Esophagus (tissue), 2 donors: Measurements from ENCODE around the gene FBXO7. TPM values are rescaled to one million over a fixed set of nuclear protein-coding genes. Genes with fewer than 3 reads are reported as not detected.
A peak's percentile ranks its signal among the peaks of the same experiment; 100 is the strongest.

Source experiments
- H3K27ac ChIP-seq, 2 donors: one replicate each; pipeline ENCODE4 v1.5.1; 2013; ENCODE audit warnings: low read depth in 2 of 2, mild to moderate bottlenecking in 2 of 2, inconsistent platforms in 1 of 2, low read length in 1 of 2, moderate library complexity in 1 of 2
- H3K27me3 ChIP-seq, 2 donors: one replicate each; pipeline ENCODE4 v1.6.1; 2013; ENCODE audit warnings: low read length in 2 of 2, control low read depth in 1 of 2, mild to moderate bottlenecking in 1 of 2; ENCODE audit not compliant: insufficient read depth in 2 of 2, control insufficient read depth in 1 of 2
- H3K36me3 ChIP-seq, 2 donors: one replicate each; pipeline ENCODE4 v1.6.1; 2013; ENCODE audit warnings: low read length in 1 of 2; ENCODE audit not compliant: control insufficient read depth in 2 of 2, insufficient read depth in 2 of 2
- H3K4me1 ChIP-seq, 2 donors: one replicate each; pipeline ENCODE4 v1.6.1; 2013; ENCODE audit warnings: low read length in 1 of 2; ENCODE audit not compliant: control insufficient read depth in 2 of 2, insufficient read depth in 2 of 2
- H3K4me3 ChIP-seq, 2 donors: one replicate each; pipeline ENCODE4 v1.5.1; 2013; ENCODE audit warnings: low read length in 2 of 2, mild to moderate bottlenecking in 2 of 2, low read depth in 1 of 2, moderate library complexity in 1 of 2
- H3K9me3 ChIP-seq, 2 donors: one replicate each; pipeline ENCODE4 v1.6.1; 2013; ENCODE audit warnings: mild to moderate bottlenecking in 2 of 2, low read depth in 1 of 2, low read length in 1 of 2, moderate library complexity in 1 of 2; ENCODE audit not compliant: control insufficient read depth in 2 of 2, insufficient read depth in 1 of 2
- WGBS, 2 donors: extraction: QIAGEN DNeasy Blood & Tissue Kit; methylation state at CpG; one replicate each; pipeline ENCODE4 v1.1.7; 2013; 5-methylcytosine and 5-hydroxymethylcytosine counted together
- polyA plus RNA-seq, 2 donors: library from polyadenylated mRNA; stranded (reverse); fragments of 200-250 nt; gene quantifications; one replicate each; pipeline ENCODE4 v1.2.3, GENCODE V29; 2013
- donor health status: healthy with polysubstance abuse.
- donor health status: Bipolar disorder and iron deficiency.

The FBXO7 gene
- polyA plus RNA-seq, result 10 to 100 TPM; 15.0 to 33.5 TPM

- peak within 1 kb of the TSS; percentile 69 to 94 for H3K4me3 ChIP-seq
- 0 to 1% methylated on average over 76 to 92 of the region's 92 CpGs for WGBS, 2 donors
- H3K27ac ChIP-seq, result peak within 1 kb of the TSS; percentile 94 to 99
- H3K36me3 ChIP-seq, result no peaks in the 10 kb centered on the region
- H3K27me3 ChIP-seq, result no peaks in the 10 kb centered on the region
- H3K4me1 ChIP-seq, result peaks cover 0 to 5% of the 10 kb centered on the region in 2 donors
- H3K9me3 ChIP-seq, result no peaks in the 10 kb centered on the region
Observed at GRCh38 chr22:32474635-32475467, at the start of gene FBXO7. FBXO7 (plus strand) TSS chr22:32474811; CDS start chr22:32475003, 192 bp downstream.

DNA sequence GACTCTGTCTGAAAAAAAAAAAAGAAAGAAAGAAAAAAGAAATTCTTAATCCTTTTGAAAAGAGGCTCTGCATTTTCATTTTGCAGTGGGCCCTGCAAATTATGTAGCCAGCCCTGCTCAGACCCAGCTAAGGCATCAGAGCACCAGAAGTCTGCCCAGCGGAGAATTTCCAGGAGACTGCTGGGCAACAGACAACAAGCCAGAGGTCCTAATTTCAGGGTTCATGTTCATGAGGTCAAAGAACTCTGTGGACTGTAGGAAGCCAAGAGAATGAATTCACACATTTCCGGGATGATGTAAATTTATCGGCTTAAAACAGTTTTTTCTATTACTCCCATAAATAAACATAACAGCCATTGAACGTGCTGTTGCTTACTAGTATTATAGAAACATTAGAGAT lies 47.7 kb upstream of the FBXO7 start:
- H3K4me1 ChIP-seq, result no peaks in the 10 kb centered on the region
- H3K27ac ChIP-seq, result no peak overlapping the region
- no peaks in the 10 kb centered on the region for H3K27me3 ChIP-seq
- H3K9me3 ChIP-seq, result no peaks in the 10 kb centered on the region
- H3K4me3 ChIP-seq, result no peak overlapping the region
- 63 to 73% methylated on average over 4 of the region's 4 CpGs for WGBS, 2 donors
- no peaks in the 10 kb centered on the region for H3K36me3 ChIP-seq

- H3K27me3 ChIP-seq, result no peaks in the 10 kb centered on the region
- 76 to 85% methylated on average over 1 of the region's 1 CpG for WGBS, 2 donors
- peaks cover 0 to 2% of the 10 kb centered on the region in 2 donors for H3K9me3 ChIP-seq
- no peaks in the 10 kb centered on the region for H3K36me3 ChIP-seq
- H3K27ac ChIP-seq, result no peak overlapping the region
- H3K4me3 ChIP-seq, result no peak overlapping the region
- H3K4me1 ChIP-seq, result no peaks in the 10 kb centered on the region
Observed at GRCh38 chr22:32430352-32430751, 44.3 kb upstream of the FBXO7 start.

DNA sequence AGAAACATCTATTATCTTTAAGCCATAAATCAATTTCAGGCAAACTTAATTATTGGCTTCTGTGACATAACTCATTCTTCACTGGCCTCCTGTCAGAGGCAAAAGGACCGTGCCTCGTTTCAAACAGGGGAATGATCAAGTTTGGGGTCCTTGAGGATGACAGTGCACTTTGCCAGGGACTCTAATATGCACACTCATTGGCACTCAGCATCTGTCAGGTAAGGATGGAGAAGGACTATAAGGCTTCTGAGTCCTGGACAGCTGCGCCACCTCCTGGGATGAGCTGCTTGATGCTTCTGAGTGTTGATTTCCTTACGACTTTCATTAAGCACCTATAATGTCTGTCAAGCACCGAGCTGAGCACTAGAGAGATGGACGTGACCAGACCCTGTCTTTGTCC lies 30.5 kb upstream of the FBXO7 start:
- no peaks in the 10 kb centered on the region for H3K9me3 ChIP-seq
- no peaks in the 10 kb centered on the region for H3K27me3 ChIP-seq
- no peaks in the 10 kb centered on the region for H3K4me1 ChIP-seq
- H3K36me3 ChIP-seq, result no peaks in the 10 kb centered on the region
- H3K27ac ChIP-seq, result no peak overlapping the region
- 40 to 41% methylated on average over 6 of the region's 6 CpGs for WGBS, 2 donors
- no peak overlapping the region for H3K4me3 ChIP-seq

DNA sequence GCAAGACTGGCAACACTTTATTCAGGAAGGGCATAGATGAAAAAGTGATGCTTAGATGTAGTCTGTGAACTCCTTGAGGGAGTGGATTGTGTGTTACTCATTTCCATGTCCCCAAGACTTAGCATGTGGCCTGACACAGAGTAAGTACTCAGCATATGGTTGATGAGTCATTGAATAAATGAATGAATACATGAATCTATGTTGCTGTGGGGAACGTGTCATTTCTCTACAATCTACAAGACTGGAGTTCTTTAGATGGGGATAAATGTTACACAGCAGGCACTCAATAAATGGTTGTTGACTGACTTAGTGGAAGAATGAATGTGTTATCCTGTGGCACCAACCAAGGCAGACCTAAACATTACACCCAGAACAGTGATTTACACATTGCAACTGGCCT lies 28.3 kb upstream of the FBXO7 start:
- 40 to 41% methylated on average over 1 of the region's 1 CpG for WGBS, 2 donors
- no peaks in the 10 kb centered on the region for H3K27me3 ChIP-seq
- H3K4me1 ChIP-seq, result no peaks in the 10 kb centered on the region

DNA sequence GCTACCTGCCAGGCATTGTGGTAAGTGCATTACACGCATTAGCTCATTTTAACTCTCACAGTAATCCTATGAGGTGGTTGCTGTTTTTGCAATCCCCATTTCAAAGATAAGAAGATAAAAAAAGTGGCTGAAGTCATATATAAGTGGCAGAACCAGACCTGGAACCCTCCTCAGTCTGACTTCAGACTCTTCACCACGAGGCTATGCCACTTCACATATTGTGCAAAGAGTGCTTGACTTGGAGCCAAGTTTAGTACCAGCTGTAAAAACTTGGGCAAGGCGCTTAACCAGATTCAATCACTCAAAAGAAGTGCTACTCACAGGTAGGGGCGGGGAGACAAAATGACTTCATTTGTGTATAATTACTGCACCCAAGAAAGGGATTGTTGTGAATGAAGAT lies 25.6 kb upstream of the FBXO7 start:
- no peaks in the 10 kb centered on the region for H3K4me1 ChIP-seq
- no peak overlapping the region for H3K4me3 ChIP-seq
- no peaks in the 10 kb centered on the region for H3K36me3 ChIP-seq
- H3K27me3 ChIP-seq, result no peaks in the 10 kb centered on the region
- WGBS, 2 donors, result 48 to 50% methylated on average over 4 of the region's 4 CpGs
- no peaks in the 10 kb centered on the region for H3K9me3 ChIP-seq
- H3K27ac ChIP-seq, result no peak overlapping the region

More for the DNA sequence above, 28.3 kb upstream of the FBXO7 start:
- H3K4me3 ChIP-seq, result no peak overlapping the region
- H3K36me3 ChIP-seq, result no peaks in the 10 kb centered on the region
- no peaks in the 10 kb centered on the region for H3K9me3 ChIP-seq
- H3K27ac ChIP-seq, result no peak overlapping the region

- no peak overlapping the region for H3K27ac ChIP-seq
- peaks cover 0 to 6% of the 10 kb centered on the region in 2 donors for H3K27me3 ChIP-seq
- H3K36me3 ChIP-seq, result no peaks in the 10 kb centered on the region
- no peaks in the 10 kb centered on the region for H3K4me1 ChIP-seq
- WGBS, 2 donors, result 84 to 88% methylated on average over 4 of the region's 4 CpGs
- no peaks in the 10 kb centered on the region for H3K9me3 ChIP-seq
- no peak overlapping the region for H3K4me3 ChIP-seq
Observed at GRCh38 chr22:32457031-32457430, 17.6 kb upstream of the FBXO7 start.

DNA sequence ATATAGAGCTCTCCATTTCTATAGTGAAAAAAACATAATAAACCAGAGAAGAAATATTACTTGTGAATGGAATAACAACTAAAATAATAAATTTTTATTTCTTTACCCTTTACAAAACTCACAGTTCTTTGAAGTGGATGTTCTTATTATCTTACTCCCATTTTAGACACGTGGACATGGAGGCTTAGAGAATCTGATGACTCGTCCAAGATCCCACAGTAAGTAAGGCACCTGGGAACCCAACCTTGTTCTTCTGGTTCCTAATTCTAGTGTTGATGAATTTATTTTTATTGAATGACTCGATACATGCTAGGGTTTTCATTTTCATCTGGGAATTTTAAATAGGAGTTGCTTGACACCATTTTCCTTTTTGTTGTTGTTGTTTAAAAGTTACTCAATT lies 12.2 kb upstream of the FBXO7 start:
- 48 to 60% methylated on average over 3 of the region's 3 CpGs for WGBS, 2 donors

GRCh38 chr22:32465661-32466060 lies 8.9 kb upstream of the FBXO7 start:
- H3K9me3 ChIP-seq, result no peaks in the 10 kb centered on the region
- H3K27me3 ChIP-seq, result no peaks in the 10 kb centered on the region
- H3K36me3 ChIP-seq, result no peaks in the 10 kb centered on the region
- H3K4me1 ChIP-seq, result no peaks in the 10 kb centered on the region
- WGBS, 2 donors, result 88 to 91% methylated on average over 3 of the region's 3 CpGs
- no peak overlapping the region for H3K27ac ChIP-seq
- no peak overlapping the region for H3K4me3 ChIP-seq

More for the DNA sequence above, 12.2 kb upstream of the FBXO7 start:
- H3K9me3 ChIP-seq, result no peaks in the 10 kb centered on the region
- H3K36me3 ChIP-seq, result no peaks in the 10 kb centered on the region
- H3K4me1 ChIP-seq, result no peaks in the 10 kb centered on the region
- H3K27ac ChIP-seq, result no peak overlapping the region
- H3K27me3 ChIP-seq, result peaks cover 0 to 2% of the 10 kb centered on the region in 2 donors
- no peak overlapping the region for H3K4me3 ChIP-seq

- Histone ChIP-seq H3K27ac (no peak overlapping the region), H3K27me3 (no peaks in the 10 kb centered on the region), H3K4me1 (no peaks in the 10 kb centered on the region), H3K4me3 (no peak overlapping the region), H3K9me3 (no peaks in the 10 kb centered on the region), H3K36me3 (no peaks in the 10 kb centered on the region)
- WGBS, 2 donors, result 73 to 79% methylated on average over 8 of the region's 8 CpGs
Observed at GRCh38 chr22:32466496-32466895, 8.1 kb upstream of the FBXO7 start.
